Endothelial cell of umbilical vein (primary cell): Measurements from ENCODE around the gene PMIS2. TPM values are rescaled to one million over a fixed set of nuclear protein-coding genes. Genes with fewer than 3 reads are reported as not detected.

ENCODE experiments used
- BruUV-seq: library from RNA; stranded (reverse); fragments of 400-500 nt; replicated peaks from 2 replicates; lab custom pipeline; 2021; lab: Mats Ljungman, UMichigan
- CTCF ChIA-PET: fragments of 300-600, 350-600 bp; sonication (Branson Sonifier 250); formaldehyde crosslinking; loops from one replicate; lab custom pipeline; 2021; ENCODE audit warnings: antibody characterized with exemption, inconsistent platforms; lab: Charles Lee
- POLR2A ChIA-PET: fragments of 300-600, 350-600 bp; sonication (Branson Sonifier 250); formaldehyde crosslinking; loops from one replicate; lab custom pipeline; 2021; ENCODE audit warnings: antibody characterized with exemption, inconsistent platforms; lab: Charles Lee
- DNase-seq: peaks from one replicate; pipeline ENCODE4 v3.0.0-alpha.2; 2011; ENCODE audit warnings: low read depth, low spot score
- FAIRE-seq: peaks from 2 replicates; lab custom pipeline; 2011; peaks lifted over from hg19 to GRCh38; lab: Jason Lieb, UNC
- H2AFZ ChIP-seq: 2 replicates; pipeline ENCODE4 v1.6.0; 2012; ENCODE audit warnings: low read depth, low read length, control low read depth, inconsistent platforms
- H3K27ac ChIP-seq: 2 replicates; pipeline ENCODE4 v1.5.1; 2011; ENCODE audit warnings: low read depth, mild to moderate bottlenecking, control low read depth, low read length, moderate library complexity; ENCODE audit not compliant: insufficient read depth
- H3K27me3 ChIP-seq, 2 experiments: 2 replicates each; pipeline versions ENCODE4 v1.6.0 to v1.6.1; 2011; ENCODE audit warnings: low read length in 2 of 2, mixed read lengths in 1 of 2; ENCODE audit not compliant: control insufficient read depth in 2 of 2, insufficient read depth in 2 of 2
- H3K36me3 ChIP-seq, 2 experiments: 2 replicates in 1 of 2; 3 replicates in 1 of 2; pipeline ENCODE4 v1.5.1; 2011; ENCODE audit warnings: low read length in 2 of 2, mild to moderate bottlenecking in 1 of 2, moderate library complexity in 1 of 2; ENCODE audit not compliant: control insufficient read depth in 2 of 2, insufficient read depth in 2 of 2; ENCODE audit errors: extremely low read depth in 1 of 2
- H3K4me1 ChIP-seq: 3 replicates; pipeline ENCODE4 v1.5.1; 2011; ENCODE audit warnings: mild to moderate bottlenecking, low read length; ENCODE audit not compliant: control insufficient read depth, insufficient read depth; ENCODE audit errors: extremely low read depth
- H3K4me2 ChIP-seq: 2 replicates; pipeline ENCODE4 v1.6.1; 2011; ENCODE audit warnings: low read length, control low read depth, mixed read lengths; ENCODE audit not compliant: insufficient read depth
- H3K4me3 ChIP-seq, 3 experiments: fragments of 200-600 bp in 1 of 3; sonication (generic), shearing (Covaris generic) in 1 of 3; replicated peaks in 1 of 3; 2 replicates each; pipeline ENCODE4 v1.5.1; 2011 to 2016; ENCODE audit warnings: control low read depth in 3 of 3, low read length in 3 of 3, mild to moderate bottlenecking in 2 of 3, inconsistent platforms in 1 of 3, low read depth in 1 of 3, moderate library complexity in 1 of 3; ENCODE audit not compliant: insufficient read depth in 1 of 3
- H3K79me2 ChIP-seq: 2 replicates; pipeline ENCODE4 v1.6.0; 2012; ENCODE audit warnings: low read length, inconsistent platforms; ENCODE audit not compliant: control insufficient read depth, insufficient read depth
- H3K9ac ChIP-seq: replicated peaks from 2 replicates; pipeline ENCODE3; 2011; ENCODE audit warnings: low read length, control low read depth; ENCODE audit not compliant: insufficient read depth; ENCODE audit errors: extremely low read depth
- H3K9me1 ChIP-seq: replicated peaks from 3 replicates; pipeline ENCODE4 v1.6.0; 2011; ENCODE audit warnings: mild to moderate bottlenecking, low read length; ENCODE audit not compliant: control insufficient read depth, insufficient read depth; ENCODE audit errors: extremely low read depth
- H3K9me3 ChIP-seq: replicated peaks from 2 replicates; pipeline ENCODE4 v1.5.1; 2012; ENCODE audit warnings: low read length, inconsistent platforms; ENCODE audit not compliant: control insufficient read depth, insufficient read depth
- H4K20me1 ChIP-seq: replicated peaks from 2 replicates; pipeline ENCODE3; 2011; ENCODE audit warnings: mild to moderate bottlenecking, low read length; ENCODE audit not compliant: control insufficient read depth, insufficient read depth; ENCODE audit errors: extremely low read depth
- CTCF ChIP-seq, 2 donors: IDR thresholded peaks; 1 replicate in 1 of 2; 2 replicates in 1 of 2; pipeline ENCODE4 v1.5.1; 2011; ENCODE audit warnings: low read length in 2 of 2, mild to moderate bottlenecking in 2 of 2, moderate library complexity in 2 of 2, control low read depth in 1 of 2, inconsistent platforms in 1 of 2, low read depth in 1 of 2; ENCODE audit not compliant: insufficient read depth in 1 of 2; ENCODE audit errors: extremely low read depth in 1 of 2
- EZH2 ChIP-seq: IDR thresholded peaks from 2 replicates; pipeline ENCODE4 v1.6.1; 2012; ENCODE audit warnings: borderline replicate concordance, low read depth, mild to moderate bottlenecking, moderate library complexity, low read length, inconsistent platforms; ENCODE audit not compliant: severe bottlenecking
- FOS ChIP-seq: IDR thresholded peaks from 2 replicates; pipeline ENCODE4 v1.6.1; 2011; ENCODE audit warnings: mild to moderate bottlenecking, low read length, moderate library complexity, borderline replicate concordance; ENCODE audit not compliant: insufficient read depth
- GATA2 ChIP-seq: IDR thresholded peaks from 2 replicates; pipeline ENCODE4 v1.7.0; 2011; ENCODE audit warnings: low read depth, mild to moderate bottlenecking, moderate library complexity, mixed read lengths, low read length; ENCODE audit not compliant: insufficient read length, insufficient read depth
- JUN ChIP-seq: IDR thresholded peaks from 2 replicates; pipeline ENCODE4 v1.6.1; 2011; ENCODE audit warnings: borderline replicate concordance, low read depth; ENCODE audit not compliant: insufficient read length, insufficient read depth
- MAX ChIP-seq: IDR thresholded peaks from 2 replicates; pipeline ENCODE4 v1.6.1; 2011; ENCODE audit not compliant: insufficient read depth, insufficient read length
- MYC ChIP-seq: IDR thresholded peaks from one replicate; pipeline ENCODE4 v1.6.1; 2011; ENCODE audit warnings: mild to moderate bottlenecking, low read depth, low read length
- POLR2A ChIP-seq: IDR thresholded peaks from 2 replicates; pipeline ENCODE4 v1.6.1; 2012; ENCODE audit warnings: low read depth, mild to moderate bottlenecking, control low read depth, low read length
- POLR2AphosphoS5 ChIP-seq: IDR thresholded peaks from 2 replicates; pipeline ENCODE4 v1.6.1; 2012; ENCODE audit warnings: low read depth, mild to moderate bottlenecking, control low read depth, low read length, moderate library complexity; ENCODE audit not compliant: insufficient read depth
- dilution Hi-C: fragments of 300-500 bp; cut with MboI; formaldehyde crosslinking; loops from one replicate; pipeline ENCODE4 v1.15.0; 2019; ENCODE audit warnings: low sequenced_read_pairs; ENCODE audit not compliant: extremely low pct_ligation_motif_present
- intact Hi-C: fragments of 100-400 bp; cut with micrococcal nuclease; formaldehyde crosslinking; loops from one replicate; pipeline ENCODE4 v1.10.0; 2022
- polyA plus RNA-seq, 4 experiments: library from polyadenylated mRNA; depleted of rRNA in 3 of 4; stranded (reverse) in 3 of 4; unstranded in 1 of 4; fragments of >200 nt; gene quantifications; 2 replicates each; pipeline versions ENCODE4 v1.2.1 to v1.2.3, GENCODE V29; 2011 to 2012; ENCODE audit warnings: missing spikeins in 1 of 4
- total RNA-seq: library from RNA; stranded (reverse); gene quantifications from 2 replicates; pipeline ENCODE4 v1.2.3, GENCODE V29; 2021

PMIS2 gene
- total and polyA plus RNA-seq, 2 donors (not counting 3 experiments of a cell fraction or from before 2014, with no cell fraction given): not detected

- H3K9ac ChIP-seq: peak overlapping the region; percentile 46
- H4K20me1 ChIP-seq: no peaks in the 10 kb centered on the region
- DNase-seq: no peak
- FAIRE-seq: no peak
- H3K79me2 ChIP-seq: peaks cover 7% of the 10 kb centered on the region
- TF ChIP-seq CTCF (IDR thresholded peaks at IDR 0.05; ENCODE audit: extremely low read depth in 1 of 2, insufficient read depth in 1 of 2, low read depth in 1 of 2, low read length in 2 of 2) (no peak), JUN (no peak), MYC (no peak), POLR2A (no peak), FOS (no peak), GATA2 (no peak), POLR2AphosphoS5 (no peak), EZH2 (no peak), MAX (no peak)
- H3K4me1 ChIP-seq: peaks cover 10% of the 10 kb centered on the region
- H3K9me1 ChIP-seq: no peaks in the 10 kb centered on the region
- dilution Hi-C loops (no loop called here), intact Hi-C loops (loop anchor here (1.0 to 5.0 kb wide), 3 partner anchors 16 to 81 kb away; partner anchors contain the start of genes HAUS5 and TMEM147)
- H3K9me3 ChIP-seq: no peaks in the 10 kb centered on the region
- peak overlapping the region; percentile 32 for H3K27ac ChIP-seq
- ChIA-PET CTCF (no interaction called here), POLR2A (no interaction called here)
- peak overlapping the region; percentile 58 for H2AFZ ChIP-seq
- no peaks in the 10 kb centered on the region for H3K27me3 ChIP-seq
- TSS peak; percentile 99 for BruUV-seq
- peak overlapping the region; percentile 33 to 68 (median 53) for H3K4me3 ChIP-seq
- peaks cover 8 to 22% of the 10 kb centered on the region in 2 experiments for H3K36me3 ChIP-seq
- peak overlapping the region; percentile 80 for H3K4me2 ChIP-seq
Observed at GRCh38 chr19:35628264-35628564, 42.2 kb downstream of the PMIS2 start.
